Gastroesophageal sphincter (tissue), 4 donors: Measurements from ENCODE around the gene CLEC11A. TPM values are rescaled to one million over a fixed set of nuclear protein-coding genes. Genes with fewer than 3 reads are reported as not detected.
A peak's percentile ranks its signal among the peaks of the same experiment; 100 is the strongest.

Experiments
- ATAC-seq: fragments of 150-250 bp; one replicate; pipeline ENCODE4 v1.9.1; 2016; ENCODE audit warnings: mild to moderate bottlenecking, moderate library complexity
- H3K27ac ChIP-seq, 4 donors: fragments of 200-600 bp; sonication (generic) in 3 of 4; 1 replicate in 3 of 4; 2 replicates in 1 of 4; pipeline ENCODE4 v1.5.1; 2016 to 2019
- H3K27me3 ChIP-seq: fragments of 200-600 bp; sonication (generic); one replicate; pipeline ENCODE4 v1.5.1; 2019
- H3K36me3 ChIP-seq, 2 donors: fragments of 200-600 bp; sonication (generic); one replicate each; pipeline ENCODE4 v1.5.1; 2019; ENCODE audit warnings: control low read depth in 1 of 2
- H3K4me1 ChIP-seq, 3 donors: fragments of 200-600 bp; sonication (generic); 1 replicate in 2 of 3; 2 replicates in 1 of 3; pipeline ENCODE4 v1.5.1; 2016 to 2019; ENCODE audit warnings: control low read depth in 2 of 3
- H3K4me3 ChIP-seq, 2 donors: fragments of 200-600 bp; sonication (generic); one replicate each; pipeline ENCODE4 v1.5.1; 2019; ENCODE audit warnings: mild to moderate bottlenecking in 1 of 2, moderate library complexity in 1 of 2
- H3K9me3 ChIP-seq, 3 donors: fragments of 200-600 bp; sonication (generic); one replicate each; pipeline ENCODE4 v1.5.1; 2017 to 2019; ENCODE audit warnings: control low read depth in 2 of 3
- CTCF ChIP-seq, 4 experiments: fragments of 200-600 bp in 2 of 4; fragments of 450-650 bp in 2 of 4; sonication (generic) in 1 of 4; IDR thresholded peaks; one replicate each; pipeline ENCODE4 v1.5.1; 2017 to 2019; ENCODE audit warnings: antibody characterized with exemption in 4 of 4, mild to moderate bottlenecking in 2 of 4, moderate library complexity in 2 of 4
- EP300 ChIP-seq: sonication (generic); formaldehyde crosslinking; IDR thresholded peaks from one replicate; pipeline ENCODE4 v1.6.1; 2017; ENCODE audit warnings: antibody characterized with exemption, mild to moderate bottlenecking
- POLR2A ChIP-seq, 2 donors: fragments of 450-650 bp; IDR thresholded peaks; one replicate each; pipeline ENCODE4 v1.6.1; 2017; ENCODE audit warnings: antibody characterized with exemption in 2 of 2, mild to moderate bottlenecking in 2 of 2, moderate library complexity in 1 of 2
- POLR2AphosphoS5 ChIP-seq: sonication (generic); formaldehyde crosslinking; IDR thresholded peaks from one replicate; pipeline ENCODE4 v1.6.1; 2017; ENCODE audit warnings: antibody characterized with exemption
- WGBS, 2 donors: methylation state at CpG; one replicate each; pipeline ENCODE4 v1.1.5; 2018; ENCODE audit warnings: low coverage in 1 of 2; 5-methylcytosine and 5-hydroxymethylcytosine counted together
- total RNA-seq, 4 donors: library from RNA; depleted of rRNA; stranded (reverse); fragments of >200 nt; gene quantifications; one replicate each; pipeline ENCODE4 v1.1.0, GENCODE V29; 2016

The CLEC11A gene
- total RNA-seq, 4 donors from 2014 or later, result 4.6 to 17.1 (median 8.4) TPM

GRCh38 chr19:50679177-50680125 lies 43.7 kb upstream of the CLEC11A start:
- Histone ChIP-seq H3K4me3 (no peak overlapping the region), H3K27me3 (peaks cover 83% of the 10 kb centered on the region)

GRCh38 chr19:50686310-50687032 lies 36.7 kb upstream of the CLEC11A start:
- H3K4me3 ChIP-seq, result no peak overlapping the region
- no peak for TF ChIP-seq EP300
- no peak for TF ChIP-seq CTCF (IDR thresholded peaks at IDR 0.05)
- no peak for TF ChIP-seq POLR2AphosphoS5
- TF ChIP-seq POLR2A (IDR thresholded peaks at IDR 0.05), result no peak
- WGBS, 2 donors, result 40% methylated on average over 2 of the region's 50 CpGs; no CpG with 5 or more reads in 1 of the 2 donors
- no peak for ATAC-seq
- peaks cover 100% of the 10 kb centered on the region for H3K27me3 ChIP-seq
- H3K9me3 ChIP-seq, result no peaks in the 10 kb centered on the region
- no peaks in the 10 kb centered on the region for H3K36me3 ChIP-seq
- H3K4me1 ChIP-seq, result no peaks in the 10 kb centered on the region
- no peak overlapping the region for H3K27ac ChIP-seq

More at GRCh38 chr19:50679177-50680125, 43.7 kb upstream of the CLEC11A start:
- peak; percentile 90 for ATAC-seq
- 9 to 23% methylated on average over 8 to 13 of the region's 23 CpGs for WGBS, 2 donors
- H3K27ac ChIP-seq, result no peak overlapping the region
- no peak for TF ChIP-seq POLR2A (IDR thresholded peaks at IDR 0.05)
- H3K4me1 ChIP-seq, result peaks cover 0 to 6% (median 2%) of the 10 kb centered on the region in 3 donors
- peaks cover 0 to 7% (median 0%) of the 10 kb centered on the region in 3 donors for H3K9me3 ChIP-seq
- H3K36me3 ChIP-seq, result no peaks in the 10 kb centered on the region

GRCh38 chr19:50688766-50689165 lies 34.4 kb upstream of the CLEC11A start:
- TF ChIP-seq EP300 (no peak), POLR2AphosphoS5 (no peak), POLR2A (IDR thresholded peaks at IDR 0.05) (no peak), CTCF (IDR thresholded peaks at IDR 0.05) (no peak)
- peaks cover 100% of the 10 kb centered on the region for H3K27me3 ChIP-seq
- WGBS, 2 donors, result 77% methylated on average over 4 of the region's 19 CpGs; no CpG with 5 or more reads in 1 of the 2 donors

GRCh38 chr19:50690439-50690838 lies 32.7 kb upstream of the CLEC11A start:
- Histone ChIP-seq H3K27me3 (peaks cover 100% of the 10 kb centered on the region), H3K9me3 (no peaks in the 10 kb centered on the region), H3K36me3 (no peaks in the 10 kb centered on the region), H3K4me1 (peaks cover 0 to 13% (median 0%) of the 10 kb centered on the region in 3 donors), H3K27ac (no peak overlapping the region), H3K4me3 (no peak overlapping the region)
- ATAC-seq, result no peak
- TF ChIP-seq POLR2AphosphoS5 (no peak), EP300 (no peak), CTCF (IDR thresholded peaks at IDR 0.05) (no peak), POLR2A (IDR thresholded peaks at IDR 0.05) (no peak)
- 73 to 100% methylated on average over 1 to 5 of the region's 7 CpGs for WGBS, 2 donors

More at GRCh38 chr19:50688766-50689165, 34.4 kb upstream of the CLEC11A start:
- no peak for ATAC-seq
- Histone ChIP-seq H3K36me3 (no peaks in the 10 kb centered on the region), H3K9me3 (no peaks in the 10 kb centered on the region), H3K4me3 (no peak overlapping the region), H3K4me1 (no peaks in the 10 kb centered on the region), H3K27ac (no peak overlapping the region)
